Eye (tissue), 1 donor: Measurements from ENCODE around the gene UBAP2.
"Not testable (repeated sequence)": the region's sequence is repeated elsewhere in the genome, so short reads cannot be mapped to it uniquely, and the experiment has no call there.

Experiments used
- DNase-seq: peaks from one replicate; pipeline ENCODE4 v3.0.0-alpha.2; 2015

UBAP2 gene

DNA sequence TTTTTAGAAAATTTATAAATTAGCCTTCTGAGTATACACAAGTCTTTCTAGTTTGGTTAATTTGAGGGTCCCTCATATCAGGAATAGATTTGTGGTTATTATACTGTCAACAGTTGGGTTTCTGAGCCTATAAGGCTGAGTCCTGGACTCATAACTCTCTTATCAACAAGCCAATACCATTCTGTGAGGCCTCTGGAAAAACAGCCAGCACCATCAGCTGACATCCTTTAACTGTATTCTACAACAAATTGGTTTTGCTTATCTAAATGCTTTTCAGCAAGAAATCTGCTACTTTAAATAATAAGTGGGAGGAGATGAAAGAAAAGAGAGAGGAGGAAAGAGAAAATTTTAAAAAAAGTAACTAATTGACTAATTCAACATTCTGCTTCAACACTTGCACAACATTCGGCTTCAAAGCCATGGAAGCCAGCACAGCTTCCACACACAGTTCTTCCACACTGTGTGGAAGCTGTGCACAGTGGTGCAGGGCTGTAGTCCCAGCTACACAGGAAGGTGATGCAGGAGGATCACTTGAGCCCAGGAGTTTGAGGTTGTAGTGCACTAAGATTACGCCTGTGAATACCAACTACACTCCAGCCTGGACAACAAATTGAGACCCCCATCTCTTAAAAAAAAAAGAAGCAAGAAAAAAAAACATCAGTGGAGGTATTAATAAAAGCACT lies 84.5 kb downstream of the UBAP2 start:
- no peak for DNase-seq

GRCh38 chr9:33962468-33962867 lies 86.2 kb downstream of the UBAP2 start:
- DNase-seq = not testable (repeated sequence)

DNA sequence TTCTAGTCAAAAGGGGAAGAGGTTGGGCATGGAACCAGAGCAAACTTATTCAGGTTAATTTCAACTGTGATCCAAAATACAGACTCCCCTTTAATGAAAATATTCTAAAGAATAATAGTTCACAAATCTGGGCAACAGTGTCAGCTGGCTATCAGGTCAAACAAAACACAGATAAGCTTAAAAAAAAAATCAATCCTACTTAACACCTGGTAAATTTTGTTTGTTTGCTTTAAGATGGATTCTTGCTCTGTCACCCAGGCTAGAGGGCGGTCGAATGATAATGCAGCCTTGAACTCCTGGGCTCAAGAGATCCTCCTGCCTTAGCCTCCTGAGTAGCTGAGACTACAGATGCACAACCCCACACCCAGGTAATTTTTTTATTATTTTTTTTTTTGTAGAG lies 89.0 kb downstream of the UBAP2 start:
- no peak for DNase-seq

DNA sequence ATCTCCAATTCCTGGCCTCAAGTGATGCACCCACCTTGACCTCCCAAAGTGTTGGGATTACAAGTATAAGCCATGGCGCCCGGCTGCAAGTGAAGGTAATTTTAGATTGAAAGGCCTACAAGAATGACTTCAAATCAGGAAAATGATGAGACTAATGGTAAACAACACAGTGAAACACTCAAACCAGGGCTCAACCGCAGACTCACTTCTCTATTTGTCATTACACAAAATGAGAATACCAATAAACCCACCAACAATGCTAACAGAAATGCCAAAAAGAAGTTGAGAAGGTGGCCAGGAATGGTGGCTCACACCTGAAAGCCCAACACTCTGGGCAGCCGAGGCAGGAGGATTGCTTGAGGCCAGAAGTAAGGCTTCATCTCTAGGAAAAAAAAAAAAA lies 92.1 kb downstream of the UBAP2 start:
- no peak for DNase-seq

DNA sequence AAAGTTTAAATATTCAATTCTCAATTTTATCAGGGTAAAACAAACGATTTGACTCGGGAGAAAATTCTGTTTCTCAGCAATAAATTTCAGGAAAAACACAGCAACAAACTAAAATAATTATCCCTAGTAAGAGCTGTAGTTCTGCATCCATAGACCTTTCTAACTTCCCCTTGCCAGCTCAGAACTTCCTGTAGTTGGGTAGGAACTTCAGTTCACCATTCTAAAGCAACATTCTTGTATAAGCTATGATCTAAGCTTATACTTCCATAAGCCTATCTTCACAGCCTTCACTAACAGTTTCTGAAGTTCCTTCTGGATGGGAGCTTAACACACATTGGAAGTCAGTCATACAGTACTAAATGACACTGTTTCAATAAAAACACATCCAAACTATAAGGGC lies 96.6 kb downstream of the UBAP2 start:
- no peak for DNase-seq

GRCh38 chr9:33950371-33950770 lies 98.3 kb downstream of the UBAP2 start:
- no peak for DNase-seq

- DNase-seq = no peak
These were observed 101.7 kb downstream of the UBAP2 start for GRCh38 chr9:33946779-33947535.

DNA sequence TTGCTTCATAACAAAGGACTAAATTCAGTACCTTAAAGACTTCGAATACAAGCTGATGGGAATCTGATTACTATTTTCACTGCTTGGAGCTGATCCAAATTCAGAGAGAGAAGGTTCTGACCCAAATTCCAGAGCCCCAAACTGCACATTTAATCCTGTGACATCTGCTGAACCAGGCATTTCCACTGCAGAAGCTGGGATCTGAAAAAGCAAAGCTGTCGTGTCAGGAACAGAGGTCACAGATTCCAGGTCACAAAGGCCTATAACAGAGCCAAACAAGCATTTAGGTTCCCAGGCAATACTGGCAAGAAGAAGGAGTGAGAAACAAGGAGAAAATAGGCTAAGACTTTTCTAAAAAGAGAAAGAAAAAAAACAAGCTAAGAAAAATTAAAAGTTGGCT lies 105.3 kb downstream of the UBAP2 start:
- DNase-seq = no peak

GRCh38 chr9:33942471-33943083 lies 106.1 kb downstream of the UBAP2 start:
- no peak for DNase-seq

DNA sequence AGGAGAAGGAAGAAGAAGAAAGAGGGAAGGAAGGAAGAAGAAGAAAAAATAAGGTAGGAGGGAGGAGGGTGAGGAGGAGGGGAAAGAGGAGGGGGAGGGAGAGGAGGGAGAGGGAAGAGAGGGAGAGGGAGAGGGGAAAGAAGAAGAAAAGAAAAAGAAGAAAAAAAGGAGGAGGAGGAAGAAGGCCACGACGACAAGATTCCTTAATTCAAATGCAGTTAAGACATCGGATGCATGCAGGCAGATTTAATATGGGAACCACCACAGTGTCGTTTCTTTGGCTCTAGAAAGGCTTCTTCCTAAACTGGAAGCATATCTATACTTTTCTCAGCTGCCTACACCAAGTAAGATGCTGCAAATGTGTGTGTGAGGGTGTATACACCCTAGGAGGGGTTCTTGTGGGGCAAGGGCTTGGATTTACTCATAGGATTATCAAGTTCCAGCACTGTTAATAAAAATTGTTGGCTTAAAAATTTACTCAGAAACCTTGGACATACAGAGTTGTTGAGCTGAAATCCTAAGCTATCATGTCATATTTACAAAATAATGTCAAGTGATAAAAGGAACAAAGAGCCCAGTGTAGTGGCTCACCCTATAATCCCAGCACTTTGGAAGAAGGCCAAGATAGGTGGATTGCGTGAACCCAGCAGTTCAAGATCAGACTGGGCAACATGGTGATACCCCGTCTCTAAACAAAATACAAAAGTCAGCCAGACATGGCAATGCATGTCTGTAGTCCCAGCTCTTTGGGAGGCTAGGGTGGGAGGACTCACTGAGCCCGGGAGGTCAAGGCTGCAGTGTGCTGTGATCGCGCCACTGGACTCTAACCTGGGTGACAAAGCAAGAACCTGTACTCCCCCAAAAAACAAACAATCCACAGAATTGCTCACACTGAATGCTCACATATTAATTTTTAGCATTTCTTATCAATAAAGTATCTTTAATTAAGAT lies 108.5 kb downstream of the UBAP2 start:
- no peak for DNase-seq

DNA sequence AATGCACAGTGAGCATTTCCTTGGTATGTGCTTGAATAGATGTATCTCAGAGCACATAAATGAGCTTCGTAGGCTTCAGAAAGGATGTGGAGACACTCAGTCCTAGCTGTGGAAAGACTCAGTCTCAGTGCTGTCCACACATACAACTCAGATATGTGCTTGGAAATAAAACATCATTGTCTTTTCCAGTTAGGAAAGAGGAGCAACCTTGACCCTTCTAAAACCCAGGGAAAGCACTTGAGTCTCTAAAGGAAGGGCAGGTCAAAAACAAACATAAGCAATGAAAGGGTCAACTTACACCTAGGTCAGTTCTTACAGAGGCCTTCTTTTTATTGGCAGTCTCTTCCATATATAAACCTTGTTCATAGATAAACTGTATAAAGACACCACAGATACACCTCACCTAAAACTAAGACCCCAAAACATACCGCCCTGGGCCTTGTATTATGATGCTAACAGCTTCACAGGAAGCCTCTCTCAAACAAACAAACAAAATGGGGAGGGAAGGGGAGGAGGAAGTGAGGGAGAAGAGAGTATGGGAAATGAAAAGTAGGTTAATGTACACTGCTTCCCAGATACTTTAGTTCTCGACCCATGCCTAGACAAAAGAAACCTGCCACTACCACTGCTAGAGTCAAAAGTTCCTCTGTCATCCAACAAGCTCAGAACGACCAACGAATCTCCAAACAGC lies 114.4 kb downstream of the UBAP2 start:
- no peak for DNase-seq

DNA sequence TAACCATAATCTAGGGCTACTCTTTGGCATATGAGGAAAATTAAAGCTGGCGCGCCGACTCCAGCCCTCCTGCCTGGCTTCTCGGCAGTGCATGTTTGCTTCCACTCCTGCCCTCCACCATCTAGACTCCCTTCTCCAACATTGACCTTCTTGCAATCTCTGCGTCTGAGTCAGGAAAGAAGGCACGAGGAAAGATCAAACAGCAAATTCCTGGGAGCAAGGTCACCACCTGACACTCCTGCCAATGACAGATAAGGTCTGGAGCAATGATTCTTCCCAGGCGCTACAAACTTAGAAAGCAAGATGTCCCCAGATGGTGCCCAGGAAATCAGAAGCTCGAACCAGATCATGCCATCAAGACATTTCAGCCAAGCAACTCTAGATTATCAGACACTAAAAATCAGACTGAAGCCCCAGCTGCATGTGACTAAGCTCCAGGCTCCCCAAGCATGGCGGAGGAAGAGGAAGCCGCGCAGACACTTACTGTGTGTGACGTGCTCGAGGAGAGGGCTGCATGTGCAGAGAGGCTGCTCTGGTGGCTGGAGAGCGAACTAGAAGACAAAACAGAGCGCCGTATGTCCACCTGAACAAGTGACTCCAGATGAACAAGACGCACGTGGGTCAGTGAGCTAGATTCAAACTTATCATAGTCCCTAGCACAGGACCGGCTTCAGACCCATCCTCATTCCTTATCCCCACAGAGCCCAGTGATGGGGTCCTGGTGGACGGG lies 116.4 kb downstream of the UBAP2 start:
- no peak for DNase-seq

DNA sequence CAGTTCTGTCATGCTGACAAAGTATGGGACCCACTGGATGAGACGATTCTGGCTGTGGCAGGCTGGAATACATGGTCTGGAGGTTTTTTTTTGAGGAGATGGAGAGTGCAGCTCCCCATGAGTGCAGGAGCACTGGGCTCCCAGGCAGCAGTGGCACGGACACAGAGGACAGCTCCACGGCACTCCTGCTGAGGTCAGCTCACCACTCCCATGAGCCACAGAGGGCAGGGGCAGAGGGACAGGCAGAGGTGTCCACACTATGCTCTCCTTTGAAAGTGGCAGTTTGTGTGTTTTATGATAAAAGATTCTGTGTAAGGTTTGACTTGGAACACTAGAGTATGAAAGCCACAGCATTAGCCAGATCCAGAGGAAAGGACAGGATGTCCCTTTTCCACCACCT lies 117.4 kb downstream of the UBAP2 start:
- DNase-seq = no peak

DNA sequence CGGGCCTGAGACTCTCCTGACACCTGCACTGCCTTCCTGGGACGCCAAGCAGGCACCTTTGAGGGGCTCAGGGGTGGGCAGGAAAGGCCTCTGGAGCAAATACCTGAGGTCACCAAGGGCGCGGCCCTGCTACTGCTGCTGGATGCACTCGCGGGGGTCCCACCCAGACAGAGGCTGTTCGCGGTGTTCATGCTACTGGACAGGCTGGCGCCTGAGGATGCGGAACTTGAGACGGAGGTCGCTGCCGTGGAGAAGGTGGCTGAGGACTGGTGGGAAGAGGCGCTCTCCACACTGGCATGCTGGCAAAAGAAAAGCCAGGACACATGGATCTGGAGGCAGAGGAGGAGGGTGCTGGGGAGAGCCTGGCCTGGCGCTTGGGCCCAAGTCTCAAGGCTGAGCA lies 121.0 kb downstream of the UBAP2 start:
- DNase-seq = no peak

GRCh38 chr9:33926746-33927485 lies 121.8 kb downstream of the UBAP2 start:
- DNase-seq = no peak

DNA sequence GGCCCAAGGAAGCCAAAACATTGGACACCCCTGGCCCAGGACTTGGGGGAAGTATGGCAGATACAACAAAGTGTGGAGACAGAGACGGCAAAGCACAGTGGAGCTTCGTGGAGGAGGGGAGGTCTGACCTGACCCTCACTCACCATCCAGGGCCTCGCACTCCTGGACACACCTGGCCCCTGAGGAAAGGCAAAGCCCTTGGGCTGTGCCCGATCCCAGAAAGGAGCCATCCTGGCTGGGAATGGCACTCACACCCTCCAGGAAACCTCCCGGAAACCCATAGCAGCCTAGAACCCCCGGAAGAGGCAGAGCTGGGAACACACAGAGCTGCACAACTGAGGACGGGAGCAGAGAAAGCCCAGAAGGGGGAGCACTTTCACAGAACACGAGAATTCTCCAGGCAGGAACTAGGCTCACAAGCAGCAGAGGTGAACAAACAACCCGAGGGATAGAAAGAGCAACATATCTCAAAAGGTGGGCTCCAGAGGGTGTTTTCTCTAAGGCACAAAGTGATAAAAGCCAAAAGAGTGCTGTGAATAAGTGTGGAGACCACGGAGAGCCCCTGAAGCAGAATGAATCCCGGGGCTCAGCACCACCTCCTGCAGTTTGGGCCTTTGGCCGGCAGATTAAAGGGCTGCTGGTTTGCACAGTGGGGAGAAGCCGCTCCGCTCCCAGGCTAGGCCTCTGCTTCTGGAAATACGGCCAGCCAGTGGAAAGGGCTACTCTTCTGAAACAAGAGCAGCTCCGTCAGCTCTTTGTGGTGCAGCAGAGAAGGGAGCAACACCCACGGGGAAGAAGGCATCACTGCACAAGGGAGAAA lies 123.5 kb downstream of the UBAP2 start:
- peak; percentile 76 for DNase-seq

DNA sequence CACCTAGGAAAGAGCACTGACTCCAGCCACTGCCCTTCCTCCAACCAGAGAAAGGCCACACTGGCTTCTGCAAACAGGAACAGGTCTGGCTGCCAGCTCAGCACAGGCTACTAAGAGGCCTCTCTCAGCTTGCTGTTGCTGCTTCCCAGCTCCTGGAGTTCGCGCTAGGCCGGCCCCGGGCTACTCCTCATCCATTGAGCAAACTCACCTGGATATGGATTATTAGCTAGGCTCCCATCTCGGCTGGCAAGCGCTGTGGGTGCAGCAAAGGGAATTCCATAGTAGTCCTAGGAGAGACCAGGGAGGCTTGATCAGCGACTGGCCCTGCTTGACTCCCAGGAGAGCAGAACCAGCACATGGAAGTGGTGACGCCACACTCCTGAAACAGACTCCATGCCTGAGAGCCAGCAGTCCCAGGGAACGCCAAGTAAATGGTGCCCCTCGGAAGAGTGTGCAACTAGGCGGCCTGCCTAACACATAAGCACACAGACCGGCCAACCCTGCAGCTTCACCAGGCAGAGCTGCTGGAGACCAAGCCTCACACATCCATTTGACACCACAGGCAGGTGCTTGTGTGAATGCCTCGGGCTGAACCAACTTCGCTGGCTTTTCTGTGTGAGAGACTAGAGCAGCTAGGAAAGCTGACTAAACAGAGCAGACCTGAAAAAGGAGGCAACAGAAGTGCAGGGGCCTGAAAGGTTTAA lies 124.5 kb downstream of the UBAP2 start:
- no peak for DNase-seq

DNA sequence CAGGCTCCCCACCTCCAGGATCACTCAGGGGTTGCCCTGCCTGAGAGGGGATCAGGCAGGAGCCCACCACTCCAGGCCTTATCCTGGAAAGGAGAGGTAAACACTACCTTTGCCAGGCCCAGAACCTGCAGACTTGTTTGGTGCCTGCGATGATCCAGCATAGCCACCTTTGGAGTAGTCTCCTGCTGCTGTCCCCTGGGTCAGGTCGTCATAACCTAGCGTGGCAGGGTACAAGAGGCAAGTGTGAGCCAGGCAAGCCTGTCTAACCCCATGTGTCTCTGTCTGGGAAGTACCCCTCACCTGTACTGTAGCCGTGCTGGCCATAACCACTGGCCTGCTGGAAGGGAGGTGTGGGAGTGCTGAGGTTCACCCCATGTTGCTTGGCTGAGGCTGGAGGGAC lies 125.6 kb downstream of the UBAP2 start:
- DNase-seq = no peak
